Psoas muscle (tissue), 8 donors: ENCODE data around the gene KRT84. TPM values are rescaled to one million over a fixed set of nuclear protein-coding genes. Genes with fewer than 3 reads are reported as not detected.

Source experiments
- ATAC-seq, 4 donors: fragments of 200-7000 bp; cut with Tn5 transposase; one replicate each; pipeline ENCODE4 v1.9.1; 2020; ENCODE audit warnings: moderate library complexity in 3 of 4, mild to moderate bottlenecking in 2 of 4
- DNase-seq, 2 donors: peaks; one replicate each; pipeline ENCODE4 v3.0.0-alpha.2; 2020
- H3K27ac ChIP-seq: fragments of 200-600 bp; one replicate; pipeline ENCODE4 v1.8.0; 2022
- H3K27me3 ChIP-seq, 3 donors: fragments of 200-600 bp in 1 of 3; one replicate each; pipeline versions ENCODE4 v1.6.1 to v1.8.0; 2013 to 2022; ENCODE audit warnings: low read length in 2 of 3, mild to moderate bottlenecking in 2 of 3, moderate library complexity in 1 of 3; ENCODE audit not compliant: insufficient read depth in 3 of 3
- H3K36me3 ChIP-seq, 2 donors: fragments of 200-600 bp in 1 of 2; one replicate each; pipeline versions ENCODE4 v1.6.1 to v1.8.0; 2013 to 2022; ENCODE audit warnings: low read depth in 1 of 2, mild to moderate bottlenecking in 1 of 2, moderate library complexity in 1 of 2; ENCODE audit not compliant: insufficient read depth in 1 of 2
- H3K4me1 ChIP-seq: fragments of 200-600 bp; one replicate; pipeline ENCODE4 v1.8.0; 2022
- H3K4me3 ChIP-seq: fragments of 200-600 bp; one replicate; pipeline ENCODE4 v1.8.0; 2022; ENCODE audit warnings: mild to moderate bottlenecking
- H3K9me3 ChIP-seq: fragments of 200-600 bp; one replicate; pipeline ENCODE4 v1.8.0; 2022
- whole genome bisulfite sequencing, 3 donors: extraction: QIAGEN DNeasy Blood & Tissue Kit; methylation state at CpG; one replicate each; pipeline versions ENCODE4 v1.1.6 to v1.1.7; 2013; 5-methylcytosine and 5-hydroxymethylcytosine counted together
- intact Hi-C, 2 donors: fragments of 100-400 bp; cut with DNase I; formaldehyde crosslinking; loops; one replicate each; pipeline versions ENCODE4 v1.11.0 to v1.14.2; 2022
- polyA plus RNA-seq, 3 donors: library from polyadenylated mRNA; stranded (reverse); fragments of 200-250 nt; gene quantifications; one replicate each; pipeline ENCODE4 v1.2.3, GENCODE V29; 2013
- total RNA-seq, 4 donors: library from RNA; stranded (reverse); fragmentation: NEBNext Ultra II Directional in 2 of 4; extraction: Animal tissue kit (Norgen Biotek cat#: 25700) in 2 of 4; gene quantifications; one replicate each; pipeline versions ENCODE4 v1.2.1 to v1.2.4, GENCODE V29; 2021 to 2023
- TF ChIP-seq, protein P1 (sequence below): fragments of 200-600 bp; IDR thresholded peaks from one replicate; pipeline ENCODE4 v1.8.0; 2022; ENCODE audit warnings: antibody characterized with exemption
- donor health status: healthy with polysubstance abuse.
- donor health status: DM: no; HTN: no; CAD: no; lungs with moderate emphysema.
- donor health status: Bipolar disorder and iron deficiency.
- donor health status: healthy.
- donor health status: DM: yes; HTN: yes; CAD: no.
- donor health status: DM: no; HTN: no; CAD: no.
- donor health status: DM: no; HTN: no; CAD: no.
- donor health status: DM: yes; HTN: yes; CAD: no.

KRT84 gene
- total and polyA plus RNA-seq, 7 donors, result not detected

DNA sequence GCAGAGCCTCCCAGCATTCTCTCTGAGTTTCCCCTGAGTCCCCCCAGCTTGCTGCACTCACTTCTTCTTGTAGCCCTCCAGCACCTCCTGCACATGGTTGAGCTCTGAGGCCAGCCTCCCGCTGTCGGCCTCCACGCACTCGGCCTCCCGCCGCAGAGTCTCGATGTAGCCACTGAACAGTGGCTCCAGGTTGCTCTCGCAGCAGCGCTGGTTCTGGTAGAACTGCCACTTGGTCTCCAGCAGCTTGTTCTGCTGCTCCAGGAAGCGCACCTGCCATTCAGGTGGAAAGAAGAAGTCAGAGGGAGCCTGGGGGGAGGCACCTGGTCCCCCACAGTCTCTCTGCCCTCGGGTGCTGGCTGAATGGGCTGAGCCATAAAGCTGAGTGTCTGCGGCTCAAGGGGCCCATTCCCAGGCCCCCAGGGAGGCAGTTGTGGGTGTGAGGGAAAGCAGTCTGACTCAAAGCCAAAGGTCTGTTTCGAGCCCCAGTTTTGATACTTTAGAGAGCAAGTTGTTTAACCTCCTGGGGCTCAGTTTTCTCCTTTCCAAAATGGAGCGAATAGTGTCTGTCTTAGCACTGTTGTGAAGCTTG lies 20.5 kb downstream of the KRT84 start:
- TF ChIP-seq, protein P1, sequence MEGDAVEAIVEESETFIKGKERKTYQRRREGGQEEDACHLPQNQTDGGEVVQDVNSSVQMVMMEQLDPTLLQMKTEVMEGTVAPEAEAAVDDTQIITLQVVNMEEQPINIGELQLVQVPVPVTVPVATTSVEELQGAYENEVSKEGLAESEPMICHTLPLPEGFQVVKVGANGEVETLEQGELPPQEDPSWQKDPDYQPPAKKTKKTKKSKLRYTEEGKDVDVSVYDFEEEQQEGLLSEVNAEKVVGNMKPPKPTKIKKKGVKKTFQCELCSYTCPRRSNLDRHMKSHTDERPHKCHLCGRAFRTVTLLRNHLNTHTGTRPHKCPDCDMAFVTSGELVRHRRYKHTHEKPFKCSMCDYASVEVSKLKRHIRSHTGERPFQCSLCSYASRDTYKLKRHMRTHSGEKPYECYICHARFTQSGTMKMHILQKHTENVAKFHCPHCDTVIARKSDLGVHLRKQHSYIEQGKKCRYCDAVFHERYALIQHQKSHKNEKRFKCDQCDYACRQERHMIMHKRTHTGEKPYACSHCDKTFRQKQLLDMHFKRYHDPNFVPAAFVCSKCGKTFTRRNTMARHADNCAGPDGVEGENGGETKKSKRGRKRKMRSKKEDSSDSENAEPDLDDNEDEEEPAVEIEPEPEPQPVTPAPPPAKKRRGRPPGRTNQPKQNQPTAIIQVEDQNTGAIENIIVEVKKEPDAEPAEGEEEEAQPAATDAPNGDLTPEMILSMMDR, result no peak
- DNase-seq, result no peak
- Histone ChIP-seq H3K4me1 (no peaks in the 10 kb centered on the region), H3K9me3 (no peaks in the 10 kb centered on the region), H3K4me3 (no peak overlapping the region), H3K27ac (no peak overlapping the region), H3K27me3 (peaks cover 0 to 3% (median 0%) of the 10 kb centered on the region in 3 donors), H3K36me3 (no peaks in the 10 kb centered on the region)
- no peak for ATAC-seq
- WGBS, 3 donors, result 84 to 85% (median 85%) methylated on average over 14 of the region's 14 CpGs
- intact Hi-C loops, result no loop called here

DNA sequence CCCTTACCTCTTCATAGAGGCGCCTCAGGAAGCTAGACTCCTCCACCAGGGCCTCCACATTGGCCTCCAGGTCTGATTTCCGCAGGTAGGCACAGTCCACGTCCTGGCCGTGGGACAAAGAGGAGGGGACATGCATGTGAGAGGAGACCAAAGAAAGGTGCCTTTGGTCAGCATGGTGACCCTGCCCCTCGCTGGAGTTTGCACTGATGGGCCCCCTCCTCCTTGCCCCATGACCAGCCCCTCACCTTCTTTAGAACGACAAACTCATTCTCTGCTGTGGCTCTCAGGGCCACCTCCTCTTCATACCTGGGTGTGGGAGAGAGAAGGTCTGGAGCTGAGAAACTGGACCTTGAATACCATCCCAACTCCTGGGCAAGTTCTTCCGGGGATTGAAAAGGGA lies 21.4 kb downstream of the KRT84 start:
- no peak for ATAC-seq
- H3K4me1 ChIP-seq, result no peaks in the 10 kb centered on the region
- no peak overlapping the region for H3K4me3 ChIP-seq
- no peak for DNase-seq
- H3K27ac ChIP-seq, result no peak overlapping the region
- H3K27me3 ChIP-seq, result peaks cover 0 to 3% (median 0%) of the 10 kb centered on the region in 3 donors
- H3K36me3 ChIP-seq, result no peaks in the 10 kb centered on the region
- TF ChIP-seq, protein P1, result no peak
- intact Hi-C loops, result no loop called here
- H3K9me3 ChIP-seq, result no peaks in the 10 kb centered on the region
- 74 to 83% (median 82%) methylated on average over 7 of the region's 7 CpGs for WGBS, 3 donors

DNA sequence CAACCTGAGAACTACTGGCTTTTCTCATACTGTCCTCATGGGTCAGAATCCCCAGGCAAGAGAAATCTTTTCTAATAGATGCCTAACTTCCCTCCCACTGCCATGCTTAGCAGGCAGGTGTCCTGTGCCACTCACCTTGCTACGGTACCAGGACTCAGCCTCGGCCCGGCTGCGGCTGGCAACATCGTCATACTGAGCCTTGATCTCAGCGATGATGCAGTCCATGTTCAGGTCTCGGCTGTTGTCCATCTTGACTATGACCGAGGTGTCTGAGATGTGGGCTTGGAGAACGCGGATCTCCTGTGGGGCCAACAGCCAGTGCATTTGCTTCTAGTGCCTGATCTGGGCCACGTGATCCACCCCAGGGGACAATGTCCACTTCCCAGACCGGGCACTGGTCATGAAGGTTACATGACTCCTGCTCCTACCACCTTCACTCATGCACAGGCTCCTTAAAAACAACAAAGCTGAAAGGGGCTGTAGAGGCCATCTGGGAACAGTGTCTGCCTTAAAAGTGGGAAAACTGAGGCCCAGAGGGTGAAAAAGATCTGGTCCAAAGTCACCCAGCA lies 22.3 kb downstream of the KRT84 start:
- Histone ChIP-seq H3K27me3 (peaks cover 0 to 3% (median 0%) of the 10 kb centered on the region in 3 donors), H3K9me3 (no peaks in the 10 kb centered on the region), H3K27ac (no peak overlapping the region), H3K4me3 (no peak overlapping the region), H3K4me1 (no peaks in the 10 kb centered on the region), H3K36me3 (no peaks in the 10 kb centered on the region)
- TF ChIP-seq, protein P1, result no peak
- DNase-seq, result no peak
- 89 to 94% (median 92%) methylated on average over 12 of the region's 12 CpGs for WGBS, 3 donors
- intact Hi-C loops, result no loop called here
- no peak for ATAC-seq

DNA sequence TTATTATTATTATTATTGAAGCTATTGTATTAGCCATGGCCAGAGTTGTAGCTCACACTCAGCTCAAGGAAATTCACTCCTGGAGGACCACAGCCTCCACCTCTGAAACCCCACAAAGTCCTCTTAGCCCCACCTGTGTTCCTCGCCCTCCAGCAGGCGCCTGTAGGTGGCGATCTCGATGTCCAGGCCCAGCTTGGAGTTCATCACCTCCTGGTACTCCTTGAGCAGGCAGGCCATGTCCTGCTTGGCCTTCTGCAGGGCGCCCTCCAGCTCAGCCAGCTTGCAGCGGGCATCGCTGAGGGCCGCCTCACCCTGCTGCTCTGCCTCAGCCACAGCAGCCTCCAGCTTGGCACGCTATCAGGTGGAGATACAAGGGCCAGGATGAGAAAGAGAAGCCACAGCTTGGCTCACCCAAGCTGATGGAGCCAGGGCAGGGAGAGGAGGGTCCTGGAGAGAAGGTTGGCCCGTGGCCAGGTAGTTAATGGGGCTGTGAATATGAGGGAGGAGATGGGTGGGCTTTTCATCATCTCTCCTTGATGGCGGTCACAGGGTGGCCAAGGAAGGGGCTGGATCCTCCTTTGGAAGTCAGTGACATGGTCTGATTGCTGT lies 23.2 kb downstream of the KRT84 start:
- H3K36me3 ChIP-seq, result no peaks in the 10 kb centered on the region
- no peaks in the 10 kb centered on the region for H3K9me3 ChIP-seq
- WGBS, 3 donors, result 89 to 90% (median 90%) methylated on average over 11 of the region's 11 CpGs
- ATAC-seq (no peak), DNase-seq (no peak)
- intact Hi-C loops, result no loop called here
- TF ChIP-seq, protein P1, result no peak
- no peak overlapping the region for H3K27ac ChIP-seq
- peaks cover 0 to 9% (median 0%) of the 10 kb centered on the region in 3 donors for H3K27me3 ChIP-seq
- H3K4me3 ChIP-seq, result no peak overlapping the region
- no peaks in the 10 kb centered on the region for H3K4me1 ChIP-seq
